Immature natural killer cell (primary cell): Measurements from ENCODE around the gene MDM1. TPM values are rescaled to one million over a fixed set of nuclear protein-coding genes. Genes with fewer than 3 reads are reported as not detected.

Source experiments
- DNase-seq, 3 donors: peaks; one replicate each; pipeline ENCODE4 v3.0.0; 2022; ENCODE audit warnings: mixed read lengths in 1 of 3
- H3K27ac Mint-ChIP-seq, 6 donors: one replicate each; pipeline ENCODE4 v1.8.0; 2020; ENCODE audit warnings: mixed read lengths in 6 of 6, mild to moderate bottlenecking in 5 of 6, inconsistent platforms in 4 of 6, moderate library complexity in 3 of 6
- H3K27me3 Mint-ChIP-seq, 3 donors: one replicate each; pipeline ENCODE4 v1.8.0; 2020 to 2021; ENCODE audit warnings: low read depth in 3 of 3, mild to moderate bottlenecking in 3 of 3, mixed read lengths in 3 of 3, moderate library complexity in 3 of 3, inconsistent platforms in 1 of 3
- H3K36me3 Mint-ChIP-seq, 3 donors: one replicate each; pipeline ENCODE4 v1.8.0; 2020; ENCODE audit warnings: mixed read lengths in 3 of 3, inconsistent platforms in 2 of 3, mild to moderate bottlenecking in 2 of 3
- H3K4me1 Mint-ChIP-seq, 2 donors: one replicate each; pipeline ENCODE4 v1.8.0; 2020; ENCODE audit warnings: inconsistent platforms in 2 of 2, mild to moderate bottlenecking in 2 of 2, mixed read lengths in 2 of 2, moderate library complexity in 1 of 2
- H3K4me3 Mint-ChIP-seq, 5 donors: one replicate each; pipeline ENCODE4 v1.8.0; 2020; ENCODE audit warnings: mild to moderate bottlenecking in 5 of 5, mixed read lengths in 5 of 5, inconsistent platforms in 3 of 5, moderate library complexity in 3 of 5
- H3K9me3 Mint-ChIP-seq, 6 donors: one replicate each; pipeline ENCODE4 v1.8.0; 2020; ENCODE audit warnings: mild to moderate bottlenecking in 6 of 6, mixed read lengths in 6 of 6, inconsistent platforms in 4 of 6, moderate library complexity in 3 of 6
- polyA plus RNA-seq, 3 donors: library from polyadenylated mRNA; unstranded; fragments of 300-500 nt; fragmentation: Illumina TruSeq; gene quantifications; one replicate each; pipeline ENCODE4 v1.2.3, GENCODE V29; 2021

Gene MDM1
- 10 to 100 TPM; 13.6 to 19.8 (median 17.3) TPM for polyA plus RNA-seq

GRCh38 chr12:68331869-68332727, at the start of gene MDM1:
TSS of gene MDM1 (minus strand) at chr12:68332362. CDS start at chr12:68332245, 117 bp downstream.
- Mint-ChIP-seq H3K9me3 (no peaks in the 10 kb centered on the region), H3K4me1 (peaks cover 33 to 44% of the 10 kb centered on the region in 2 donors), H3K27me3 (peaks cover 0 to 6% (median 2%) of the 10 kb centered on the region in 3 donors), H3K4me3 (peak within 1 kb of the TSS; percentile 89 to 92 (median 90)), H3K27ac (peak within 1 kb of the TSS; percentile 85 to 92 (median 88)), H3K36me3 (peaks cover 0 to 8% (median 3%) of the 10 kb centered on the region in 3 donors)
- DNase-seq: peak; percentile 96 to 98 (median 98)

GRCh38 chr12:68381476-68382219, 49.5 kb upstream of the MDM1 start:
- H3K4me1 Mint-ChIP-seq: peaks cover 78 to 94% of the 10 kb centered on the region in 2 donors
- H3K4me3 Mint-ChIP-seq: peak overlapping the region; percentile 5 to 44 (median 34)
- peaks cover 2 to 16% (median 6%) of the 10 kb centered on the region in 6 donors for H3K9me3 Mint-ChIP-seq

GRCh38 chr12:68378872-68379606, 46.9 kb upstream of the MDM1 start:
- H3K27ac Mint-ChIP-seq: peak overlapping the region in 3 of 6 donors; percentile 77 to 81 (median 79)
- no peak for DNase-seq
- peaks cover under 1 to 16% (median 5%) of the 10 kb centered on the region in 6 donors for H3K9me3 Mint-ChIP-seq
- H3K4me1 Mint-ChIP-seq: peaks cover 78 to 93% of the 10 kb centered on the region in 2 donors
- H3K27me3 Mint-ChIP-seq: peaks cover 0 to 2% (median 0%) of the 10 kb centered on the region in 3 donors
- H3K36me3 Mint-ChIP-seq: peaks cover 3 to 43% (median 7%) of the 10 kb centered on the region in 3 donors
- peak overlapping the region in 3 of 5 donors; percentile 26 to 36 (median 28) for H3K4me3 Mint-ChIP-seq

More at GRCh38 chr12:68381476-68382219, 49.5 kb upstream of the MDM1 start:
- Mint-ChIP-seq H3K27me3 (peaks cover 0 to 2% (median 2%) of the 10 kb centered on the region in 3 donors), H3K36me3 (peaks cover 7 to 49% (median 7%) of the 10 kb centered on the region in 3 donors), H3K27ac (peak overlapping the region in 5 of 6 donors; percentile 57 to 84 (median 80))
- DNase-seq: no peak

GRCh38 chr12:68377881-68378280, 45.7 kb upstream of the MDM1 start:
- H3K4me1 Mint-ChIP-seq: peaks cover 74 to 93% of the 10 kb centered on the region in 2 donors
- H3K27me3 Mint-ChIP-seq: no peaks in the 10 kb centered on the region
- no peak for DNase-seq
- H3K27ac Mint-ChIP-seq: peak overlapping the region in 1 of 6 donors; percentile 4
- peaks cover 0 to 5% (median 0%) of the 10 kb centered on the region in 6 donors for H3K9me3 Mint-ChIP-seq
- peaks cover 3 to 35% (median 6%) of the 10 kb centered on the region in 3 donors for H3K36me3 Mint-ChIP-seq
- no peak overlapping the region for H3K4me3 Mint-ChIP-seq

- H3K4me1 Mint-ChIP-seq: peaks cover 71 to 90% of the 10 kb centered on the region in 2 donors
- peaks cover 6 to 29% (median 7%) of the 10 kb centered on the region in 3 donors for H3K36me3 Mint-ChIP-seq
- H3K4me3 Mint-ChIP-seq: no peak overlapping the region
- H3K27ac Mint-ChIP-seq: peak overlapping the region in 1 of 6 donors; percentile 68
- no peak for DNase-seq
- no peaks in the 10 kb centered on the region for H3K9me3 Mint-ChIP-seq
- no peaks in the 10 kb centered on the region for H3K27me3 Mint-ChIP-seq
These were observed 44.7 kb upstream of the MDM1 start for GRCh38 chr12:68376901-68377300.

GRCh38 chr12:68375756-68376695, 43.9 kb upstream of the MDM1 start:
- Mint-ChIP-seq H3K4me3 (no peak overlapping the region), H3K9me3 (no peaks in the 10 kb centered on the region), H3K27me3 (no peaks in the 10 kb centered on the region), H3K27ac (peak overlapping the region in 3 of 6 donors; percentile 12 to 93 (median 82)), H3K4me1 (peaks cover 69 to 90% of the 10 kb centered on the region in 2 donors), H3K36me3 (peaks cover 6 to 27% (median 7%) of the 10 kb centered on the region in 3 donors)
- no peak for DNase-seq

GRCh38 chr12:68374307-68374982, 42.3 kb upstream of the MDM1 start:
- Mint-ChIP-seq H3K4me1 (peaks cover 69 to 90% of the 10 kb centered on the region in 2 donors), H3K36me3 (peaks cover 6 to 16% (median 7%) of the 10 kb centered on the region in 3 donors), H3K4me3 (peak overlapping the region in 3 of 5 donors; percentile 8 to 24 (median 10)), H3K27me3 (peaks cover 0 to 4% (median 0%) of the 10 kb centered on the region in 3 donors), H3K27ac (peak overlapping the region in 5 of 6 donors; percentile 5 to 93 (median 53)), H3K9me3 (no peaks in the 10 kb centered on the region)
- DNase-seq: peak in 1 of 3 donors; percentile 29

GRCh38 chr12:68370667-68371066, 38.5 kb upstream of the MDM1 start:
- H3K27me3 Mint-ChIP-seq: peaks cover 3 to 4% (median 4%) of the 10 kb centered on the region in 3 donors
- H3K4me1 Mint-ChIP-seq: peaks cover 80 to 96% of the 10 kb centered on the region in 2 donors
- no peak overlapping the region for H3K4me3 Mint-ChIP-seq
- DNase-seq: no peak
- peak overlapping the region in 5 of 6 donors; percentile 11 to 89 (median 33) for H3K27ac Mint-ChIP-seq
- peaks cover 3 to 13% (median 7%) of the 10 kb centered on the region in 3 donors for H3K36me3 Mint-ChIP-seq
- H3K9me3 Mint-ChIP-seq: no peaks in the 10 kb centered on the region

GRCh38 chr12:68370006-68370590, 37.9 kb upstream of the MDM1 start:
- Mint-ChIP-seq H3K36me3 (peaks cover 3 to 13% (median 7%) of the 10 kb centered on the region in 3 donors), H3K27ac (peak overlapping the region; percentile 1 to 89 (median 68)), H3K27me3 (peaks cover 6 to 8% (median 8%) of the 10 kb centered on the region in 3 donors), H3K4me1 (peaks cover 82 to 96% of the 10 kb centered on the region in 2 donors), H3K9me3 (no peaks in the 10 kb centered on the region), H3K4me3 (peak overlapping the region in 1 of 5 donors; percentile 4)
- no peak for DNase-seq

- peaks cover 4 to 10% (median 7%) of the 10 kb centered on the region in 3 donors for H3K36me3 Mint-ChIP-seq
- peak overlapping the region; percentile 41 to 84 (median 73) for H3K4me3 Mint-ChIP-seq
- H3K27ac Mint-ChIP-seq: peak overlapping the region; percentile 92 to 99 (median 96)
- peaks cover 0 to 1% (median 0%) of the 10 kb centered on the region in 6 donors for H3K9me3 Mint-ChIP-seq
- DNase-seq: peak in 1 of 3 donors; percentile 4
- H3K4me1 Mint-ChIP-seq: peaks cover 84 to 96% of the 10 kb centered on the region in 2 donors
- H3K27me3 Mint-ChIP-seq: peaks cover 8 to 14% (median 12%) of the 10 kb centered on the region in 3 donors
These were observed 36.2 kb upstream of the MDM1 start for GRCh38 chr12:68368327-68368726.

GRCh38 chr12:68367903-68368302, 35.7 kb upstream of the MDM1 start:
- Mint-ChIP-seq H3K27ac (peak overlapping the region; percentile 92 to 99 (median 96)), H3K4me1 (peaks cover 85 to 96% of the 10 kb centered on the region in 2 donors), H3K36me3 (peaks cover 4 to 10% (median 4%) of the 10 kb centered on the region in 3 donors), H3K9me3 (peaks cover 0 to 1% (median 0%) of the 10 kb centered on the region in 6 donors), H3K27me3 (peaks cover 8 to 15% (median 12%) of the 10 kb centered on the region in 3 donors), H3K4me3 (peak overlapping the region; percentile 41 to 84 (median 77))
- DNase-seq: peak; percentile 61 to 72 (median 65)
